Fibroblast of the aortic adventitia (primary cell): ENCODE results near the gene WDR12. TPM values are rescaled to one million over a fixed set of nuclear protein-coding genes. Genes with fewer than 3 reads are reported as not detected.
"Not testable (repeated sequence)": the region's sequence is repeated elsewhere in the genome, so short reads cannot be mapped to it uniquely, and the experiment has no call there.

Source experiments
- DNase-seq: peaks from one replicate; pipeline ENCODE4 v3.0.0-alpha.2; 2010; ENCODE audit warnings: low read depth
- H3K4me3 ChIP-seq: 2 replicates; pipeline ENCODE4 v1.5.1; 2011; ENCODE audit warnings: low read depth, mild to moderate bottlenecking, control low read depth, low read length, moderate library complexity
- CTCF ChIP-seq: IDR thresholded peaks from 2 replicates; pipeline ENCODE4 v1.5.1; 2011; ENCODE audit warnings: mild to moderate bottlenecking, low read length, control low read depth, inconsistent platforms; ENCODE audit not compliant: insufficient read depth
- total RNA-seq: library from RNA; depleted of rRNA; stranded (reverse); fragments of >200 nt; gene quantifications from 2 replicates; pipeline ENCODE4 v1.2.3, GENCODE V29; 2012; ENCODE audit warnings: low replicate concordance

Gene WDR12
- total RNA-seq, 1 donor, result 28.1 TPM

DNA sequence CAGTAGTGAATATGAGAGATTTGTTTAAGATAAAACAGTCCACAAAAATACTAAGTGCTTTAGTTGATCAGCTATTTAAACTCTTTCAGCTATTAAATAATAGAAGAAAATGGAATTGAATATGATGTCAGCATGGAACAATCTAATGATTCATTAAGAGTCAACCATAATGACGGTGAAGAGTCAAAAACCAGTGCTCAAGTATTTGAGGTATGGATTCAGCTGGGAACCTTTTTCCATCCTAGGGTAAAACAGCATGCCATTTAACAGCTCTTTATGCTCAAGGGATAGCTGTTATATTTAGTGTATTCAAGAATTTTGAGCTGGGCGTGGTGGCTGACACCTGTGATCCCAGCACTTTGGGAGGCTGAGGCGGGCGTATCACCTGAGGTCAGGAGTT is 30.3 kb upstream of the WDR12 start:
- TF ChIP-seq CTCF, result no peak
- H3K4me3 ChIP-seq, result no peak overlapping the region
- DNase-seq, result peak; percentile 12

DNA sequence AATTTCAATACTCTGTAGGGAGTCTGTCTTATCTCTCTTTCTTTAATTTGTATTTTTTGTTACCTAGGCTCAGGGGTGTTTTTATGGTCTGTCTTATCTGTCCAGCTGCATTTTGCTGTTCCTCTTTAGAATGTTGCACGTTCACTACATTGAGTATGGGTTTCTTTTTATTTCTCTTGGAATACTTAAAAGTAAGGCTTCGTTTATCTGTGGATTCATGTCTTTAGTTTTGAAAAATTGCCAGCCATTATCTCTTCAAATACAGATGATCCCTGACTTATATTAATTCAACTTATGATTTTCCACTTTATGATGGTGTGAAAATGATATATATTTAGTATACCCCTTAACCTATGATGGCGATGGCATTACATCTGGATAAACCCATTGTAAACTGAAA is 27.5 kb upstream of the WDR12 start:
- TF ChIP-seq CTCF, result no peak
- no peak overlapping the region for H3K4me3 ChIP-seq
- no peak for DNase-seq

- DNase-seq, result no peak
- no peak for TF ChIP-seq CTCF
- no peak overlapping the region for H3K4me3 ChIP-seq
These were observed 23.0 kb upstream of the WDR12 start for GRCh38 chr2:202934456-202934855.

- no peak for DNase-seq
- no peak overlapping the region for H3K4me3 ChIP-seq
- no peak for TF ChIP-seq CTCF
These were observed 22.5 kb upstream of the WDR12 start for GRCh38 chr2:202933958-202934357.

DNA sequence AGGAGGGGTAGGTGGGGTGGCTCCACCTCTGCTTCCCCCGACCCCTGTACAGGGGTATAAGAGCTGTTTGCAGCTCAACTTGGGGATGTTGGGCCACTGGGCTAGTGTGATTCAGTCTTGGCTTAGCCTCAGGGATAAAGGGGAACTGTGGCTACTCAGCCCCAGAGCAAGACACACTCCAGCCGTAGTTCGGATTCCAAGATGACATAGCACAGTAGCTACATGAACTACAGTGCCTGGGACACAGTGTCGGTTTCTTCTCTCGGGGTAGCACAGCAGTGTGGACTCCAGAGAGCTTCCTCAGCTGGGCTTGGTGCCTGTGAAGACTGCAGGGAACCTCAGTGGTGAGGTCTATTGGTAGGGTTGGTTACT is 21.7 kb upstream of the WDR12 start:
- no peak for DNase-seq
- H3K4me3 ChIP-seq, result no peak overlapping the region
- no peak for TF ChIP-seq CTCF

DNA sequence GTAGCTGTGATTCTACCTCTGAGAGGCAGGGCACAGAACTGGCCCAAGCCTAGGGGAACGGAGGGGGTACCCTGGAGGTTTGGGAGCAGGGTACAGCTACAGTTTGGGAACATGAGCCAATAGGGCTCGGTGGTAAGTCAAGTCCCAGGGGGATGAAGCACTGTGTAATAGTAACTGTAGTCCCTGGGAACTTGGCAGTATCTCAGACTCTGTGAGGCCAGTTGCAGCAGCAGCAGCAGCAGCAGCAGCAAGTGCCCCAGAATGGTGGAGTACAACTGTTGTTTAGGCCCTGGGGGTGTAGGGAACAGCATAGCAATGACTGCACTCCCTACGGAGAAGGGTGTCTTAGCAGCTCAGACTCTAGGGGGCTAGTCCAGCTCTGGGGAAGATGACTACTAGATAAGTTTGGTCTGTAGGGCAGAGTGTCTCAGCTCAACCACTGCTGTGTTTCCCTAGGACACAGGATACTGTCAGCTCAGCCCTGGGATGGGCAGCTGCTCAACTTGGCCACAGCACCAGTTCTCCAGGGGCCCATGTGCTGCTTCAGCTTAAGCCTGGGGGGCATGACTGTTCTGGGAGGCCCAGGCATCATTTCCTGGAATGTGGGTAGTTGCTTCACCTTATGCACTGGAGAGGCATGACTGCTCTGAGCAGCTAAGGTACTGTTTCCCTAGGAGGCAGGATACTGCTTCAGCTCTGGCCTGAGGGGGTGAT is 21.1 kb upstream of the WDR12 start:
- no peak overlapping the region for H3K4me3 ChIP-seq
- no peak for TF ChIP-seq CTCF
- DNase-seq, result peak; percentile 55

- no peak overlapping the region for H3K4me3 ChIP-seq
- DNase-seq, result no peak
- TF ChIP-seq CTCF, result no peak
These were observed 7.4 kb upstream of the WDR12 start for GRCh38 chr2:202918860-202919259.

DNA sequence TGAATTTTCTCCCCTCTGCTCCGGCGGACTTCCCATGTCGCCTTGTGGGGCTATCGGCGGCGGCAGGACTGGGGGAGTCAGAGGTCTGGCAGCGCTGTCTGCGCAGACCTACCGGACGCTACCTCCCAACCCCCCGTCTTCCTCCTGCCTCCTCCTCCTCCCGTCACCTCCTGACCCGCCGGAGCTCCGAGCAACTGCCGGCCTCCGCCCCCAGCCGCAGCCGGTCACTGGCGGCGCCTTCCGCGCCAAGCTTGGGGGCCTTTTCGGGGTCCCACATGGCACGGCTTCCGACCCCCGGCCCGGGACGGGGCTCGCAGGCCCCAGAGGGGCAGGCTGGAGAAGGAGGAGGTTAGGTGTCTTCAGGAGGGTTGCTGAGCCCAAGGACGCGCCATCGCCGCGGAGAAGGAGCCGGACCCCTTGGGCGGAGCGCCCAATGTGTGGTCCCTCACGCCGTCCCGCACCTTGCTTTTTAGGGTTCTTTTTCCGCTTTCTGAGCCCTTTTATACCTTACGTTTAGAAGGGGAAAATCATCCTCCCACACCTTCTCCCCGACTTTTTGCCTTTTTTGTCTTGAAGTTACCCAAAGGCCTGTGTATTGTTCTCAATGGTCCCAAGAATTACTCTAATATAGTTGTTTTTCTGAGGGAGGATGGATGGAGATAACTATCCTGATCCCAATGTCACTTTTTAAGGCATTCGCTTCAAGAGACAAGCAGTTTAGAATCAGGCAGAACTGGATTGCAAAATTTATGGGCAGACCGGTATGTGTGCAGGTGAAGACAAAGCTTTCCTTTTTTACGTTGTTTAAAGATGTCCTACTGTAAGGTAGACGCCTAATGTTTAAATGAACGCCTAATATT is 1.1 kb upstream of the WDR12 start:
- H3K4me3 ChIP-seq, result peak overlapping the region; percentile 95
- DNase-seq, result not testable (repeated sequence)
